Vagina (tissue), 2 donors: Measurements from ENCODE around the gene GAL3ST1.

Source experiments
- POLR2AphosphoS5 ChIP-seq, 2 donors: sonication (generic); formaldehyde crosslinking; IDR thresholded peaks; one replicate each; pipeline ENCODE4 v1.9.0; 2017; ENCODE audit warnings: antibody characterized with exemption in 2 of 2, mild to moderate bottlenecking in 2 of 2, low read depth in 1 of 2; ENCODE audit not compliant: insufficient read depth in 1 of 2
- TF ChIP-seq, protein P1 (sequence below), 3 experiments: fragments of 450-650 bp in 2 of 3; fragments of 200-600 bp in 1 of 3; sonication (generic) in 1 of 3; IDR thresholded peaks; one replicate each; pipeline ENCODE4 v1.5.1; 2017 to 2019; ENCODE audit warnings: antibody characterized with exemption in 3 of 3, mild to moderate bottlenecking in 2 of 3, moderate library complexity in 2 of 3

GRCh38 chr22:30614268-30614667 lies 39.8 kb upstream of the GAL3ST1 start:
- TF ChIP-seq, protein P1, sequence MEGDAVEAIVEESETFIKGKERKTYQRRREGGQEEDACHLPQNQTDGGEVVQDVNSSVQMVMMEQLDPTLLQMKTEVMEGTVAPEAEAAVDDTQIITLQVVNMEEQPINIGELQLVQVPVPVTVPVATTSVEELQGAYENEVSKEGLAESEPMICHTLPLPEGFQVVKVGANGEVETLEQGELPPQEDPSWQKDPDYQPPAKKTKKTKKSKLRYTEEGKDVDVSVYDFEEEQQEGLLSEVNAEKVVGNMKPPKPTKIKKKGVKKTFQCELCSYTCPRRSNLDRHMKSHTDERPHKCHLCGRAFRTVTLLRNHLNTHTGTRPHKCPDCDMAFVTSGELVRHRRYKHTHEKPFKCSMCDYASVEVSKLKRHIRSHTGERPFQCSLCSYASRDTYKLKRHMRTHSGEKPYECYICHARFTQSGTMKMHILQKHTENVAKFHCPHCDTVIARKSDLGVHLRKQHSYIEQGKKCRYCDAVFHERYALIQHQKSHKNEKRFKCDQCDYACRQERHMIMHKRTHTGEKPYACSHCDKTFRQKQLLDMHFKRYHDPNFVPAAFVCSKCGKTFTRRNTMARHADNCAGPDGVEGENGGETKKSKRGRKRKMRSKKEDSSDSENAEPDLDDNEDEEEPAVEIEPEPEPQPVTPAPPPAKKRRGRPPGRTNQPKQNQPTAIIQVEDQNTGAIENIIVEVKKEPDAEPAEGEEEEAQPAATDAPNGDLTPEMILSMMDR (IDR thresholded peaks at IDR 0.05) = no peak
- no peak for TF ChIP-seq POLR2AphosphoS5 (IDR thresholded peaks at IDR 0.05; ENCODE audit: insufficient read depth in 1 of 2, low read depth in 1 of 2)
